HG03469 (cell line): ENCODE results near the gene DOLPP1.

Experiments
- ATAC-seq: cut with Tn5 transposase; IDR thresholded peaks from one replicate; pipeline ENCODE4 v1.9.1; 2021; ENCODE audit warnings: mild to moderate bottlenecking, moderate library complexity, moderate number of reproducible peaks; ENCODE audit not compliant: unreplicated experiment

The DOLPP1 gene

DNA sequence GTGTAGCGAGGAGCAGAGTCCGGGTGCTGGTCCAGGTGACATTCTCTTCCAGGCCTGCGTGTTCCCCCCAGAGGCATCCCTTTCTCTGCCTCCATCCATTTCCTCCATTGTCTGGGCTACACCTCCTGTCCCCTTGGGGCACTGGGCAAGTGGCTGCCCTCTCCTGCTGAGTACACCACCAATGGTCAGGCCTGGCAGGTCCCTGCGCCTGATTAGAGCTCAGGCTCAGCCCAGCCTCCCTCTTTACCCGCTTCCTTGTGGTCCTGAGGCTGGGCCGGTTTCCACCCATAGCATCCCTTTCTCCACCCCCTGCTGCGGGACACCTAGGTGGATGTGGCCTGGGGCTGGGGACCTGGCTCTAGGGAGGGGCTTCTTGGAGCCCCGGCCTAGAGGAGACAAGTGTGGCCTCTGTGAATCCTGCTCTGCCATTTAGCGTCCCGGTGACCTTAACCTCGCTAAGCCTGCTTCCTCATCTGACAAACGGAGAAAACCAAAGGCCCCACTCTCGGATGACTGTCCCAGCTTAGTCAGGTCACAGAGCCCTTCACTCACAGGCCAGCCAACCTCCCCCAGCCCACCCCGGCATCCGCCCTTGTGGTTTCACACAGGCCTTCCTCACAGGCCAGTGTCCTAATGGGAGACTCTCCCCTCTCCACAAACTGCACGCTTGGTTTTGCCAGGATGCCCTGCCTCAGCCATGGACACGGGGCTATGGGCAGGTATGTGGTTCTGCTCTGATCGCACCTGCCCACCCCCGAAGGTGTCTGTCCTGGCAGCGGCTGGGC, 12.9 kb downstream of the DOLPP1 start:
- ATAC-seq = no peak

GRCh38 chr9:129094387-129095169, 13.7 kb downstream of the DOLPP1 start:
- no peak for ATAC-seq

GRCh38 chr9:129095170-129095667, 14.3 kb downstream of the DOLPP1 start:
- ATAC-seq = no peak

DNA sequence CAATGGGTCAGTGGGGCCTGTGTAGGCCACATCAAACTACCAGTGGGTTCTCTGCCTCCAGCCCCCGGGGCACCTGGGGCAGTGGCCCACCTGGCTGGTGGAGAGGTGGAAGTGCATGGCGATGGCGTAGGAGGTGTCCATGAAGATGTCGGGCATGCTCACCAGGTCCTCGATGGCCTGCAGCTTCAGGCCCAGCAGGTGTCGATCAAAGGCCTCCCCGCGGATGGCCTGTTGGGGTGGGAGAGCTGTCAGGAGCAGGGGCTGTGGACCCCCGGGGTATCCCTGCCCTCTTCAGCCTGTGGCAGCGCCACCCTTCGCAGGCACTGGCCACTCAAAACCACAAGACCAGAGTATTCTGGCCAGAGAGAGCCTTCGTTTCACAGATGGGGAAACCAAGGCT, 15.0 kb downstream of the DOLPP1 start:
- no peak for ATAC-seq

DNA sequence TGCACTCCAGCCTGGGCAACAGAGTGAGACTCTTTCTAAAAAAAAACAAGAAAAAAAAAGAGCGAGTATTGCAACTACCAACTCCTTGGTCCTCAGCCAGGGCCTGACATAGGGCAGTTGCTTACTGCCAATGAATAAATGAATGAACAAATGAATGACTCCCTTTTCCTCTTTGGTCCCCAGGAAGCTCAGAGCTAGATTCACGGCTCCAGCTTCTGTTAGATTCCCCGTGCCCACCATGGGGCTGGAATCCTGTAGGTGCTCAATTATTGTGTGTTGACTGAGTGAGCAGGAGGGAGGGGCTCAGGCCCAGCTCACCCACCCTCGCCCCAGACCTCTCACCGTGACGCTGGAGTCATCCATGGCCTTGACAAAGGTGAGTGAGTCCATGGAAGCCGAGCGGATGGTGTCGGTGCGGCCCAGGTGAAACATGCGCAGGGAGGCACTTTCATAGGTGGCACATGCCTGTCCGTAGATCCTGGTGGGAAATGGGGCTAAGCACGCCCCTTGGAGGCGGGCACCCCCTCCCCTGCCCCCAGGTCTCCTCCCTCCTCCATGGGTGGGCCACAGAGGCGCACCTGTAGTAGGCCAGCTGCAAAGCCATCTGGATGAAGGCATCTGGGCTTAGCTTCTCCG, 16.9 kb downstream of the DOLPP1 start:
- ATAC-seq = no peak

GRCh38 chr9:129098328-129098727, 17.4 kb downstream of the DOLPP1 start:
- ATAC-seq = no peak

- no peak for ATAC-seq
Observed at GRCh38 chr9:129100383-129101169, 19.7 kb downstream of the DOLPP1 start.

DNA sequence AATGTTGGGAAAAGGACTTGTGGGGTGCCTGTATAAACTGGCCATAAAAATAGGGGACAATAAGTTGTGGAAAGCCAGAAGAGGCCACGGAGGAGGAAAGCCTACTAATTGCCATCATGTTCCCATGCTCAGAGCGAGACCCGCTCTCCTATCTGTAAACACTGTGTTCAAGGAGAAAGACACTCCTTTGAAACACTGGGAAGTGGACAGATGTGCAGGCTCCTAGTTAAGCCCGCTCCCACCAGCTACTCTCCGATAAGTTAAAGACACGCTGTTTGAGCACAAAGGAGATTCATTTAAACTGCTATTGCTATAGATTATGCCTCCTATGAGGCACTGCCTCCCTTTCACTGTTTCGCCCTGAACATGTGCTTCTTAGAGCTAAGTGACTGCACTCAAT, 20.4 kb downstream of the DOLPP1 start:
- no peak for ATAC-seq

DNA sequence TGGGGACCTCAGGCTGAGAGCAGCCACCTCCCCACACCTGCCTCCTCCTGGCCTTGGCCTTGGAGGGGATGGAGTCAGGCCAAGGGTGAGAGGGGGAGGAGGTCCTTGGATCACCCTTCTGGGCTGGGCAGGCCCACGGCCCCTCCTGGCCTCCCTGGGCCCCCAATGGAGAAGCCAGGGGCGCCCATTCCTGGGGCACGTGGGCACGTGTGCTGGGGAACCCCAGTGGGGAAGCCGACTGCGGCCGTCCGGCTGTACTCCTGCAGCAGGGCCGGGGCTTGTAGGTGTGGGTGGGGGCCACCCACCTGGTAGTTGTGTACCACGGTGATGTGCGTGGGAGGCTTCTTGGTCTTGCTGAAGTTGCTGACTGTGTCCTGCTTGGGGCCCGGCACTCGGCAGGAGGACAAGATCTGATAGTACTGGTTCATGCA, 21.2 kb downstream of the DOLPP1 start:
- no peak for ATAC-seq

DNA sequence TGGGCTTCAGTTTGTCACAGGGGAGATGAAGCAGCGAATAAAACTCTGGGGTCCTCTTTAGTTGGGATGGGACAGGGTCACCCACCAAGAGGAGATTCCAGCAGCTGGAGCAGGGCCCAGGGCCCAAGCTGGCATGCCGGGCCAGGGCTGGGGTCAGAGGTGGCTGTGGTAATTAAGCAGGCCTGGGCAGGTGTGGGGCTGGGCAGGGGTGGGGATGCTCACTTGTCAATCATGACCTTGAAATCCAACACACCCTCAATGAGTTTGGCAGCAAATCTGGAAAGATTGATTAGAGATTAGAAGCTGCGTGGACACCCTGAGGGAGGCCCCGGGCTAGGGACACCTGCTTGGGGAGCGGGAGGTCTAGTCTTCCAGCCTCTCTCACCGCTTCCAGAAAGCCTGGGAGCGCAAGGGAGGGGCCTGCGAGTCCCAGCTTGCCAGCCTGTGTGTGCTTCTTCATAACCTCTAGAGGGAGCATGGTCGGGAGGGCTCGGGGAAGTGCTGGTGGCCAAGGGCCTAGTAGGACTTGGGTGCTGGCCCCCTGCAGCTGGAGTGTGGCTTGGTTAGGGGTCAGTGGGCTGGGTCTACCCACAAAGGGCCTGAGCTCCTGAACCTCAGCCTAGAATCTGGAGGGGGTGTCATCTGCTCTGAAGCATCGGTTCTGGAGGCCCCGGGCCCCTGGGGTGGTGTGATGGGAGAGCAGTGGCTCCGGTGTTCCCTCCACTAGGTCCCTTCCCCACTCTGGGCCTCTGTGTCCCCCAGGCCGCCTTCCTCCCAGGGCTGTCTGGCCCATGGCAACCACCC, 22.1 kb downstream of the DOLPP1 start:
- ATAC-seq = no peak

DNA sequence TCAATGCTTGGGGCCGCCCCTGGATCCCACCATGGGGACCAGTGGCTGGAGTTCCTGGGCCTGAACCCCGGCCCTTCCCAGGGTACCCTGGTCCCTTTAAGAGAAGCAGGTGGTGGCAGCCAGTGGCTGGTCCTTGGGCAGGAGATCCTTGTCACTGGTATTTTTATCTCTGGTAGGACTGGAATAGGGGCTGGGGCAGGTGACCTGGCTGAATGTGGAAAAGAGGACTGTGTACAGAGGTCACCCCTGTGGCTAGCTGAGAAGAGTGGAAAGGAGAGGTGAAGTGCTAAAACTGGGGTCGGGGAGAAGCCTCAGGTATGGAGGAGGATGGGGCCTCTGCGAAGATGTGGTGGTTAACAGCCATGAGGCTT, 22.7 kb downstream of the DOLPP1 start:
- no peak for ATAC-seq

DNA sequence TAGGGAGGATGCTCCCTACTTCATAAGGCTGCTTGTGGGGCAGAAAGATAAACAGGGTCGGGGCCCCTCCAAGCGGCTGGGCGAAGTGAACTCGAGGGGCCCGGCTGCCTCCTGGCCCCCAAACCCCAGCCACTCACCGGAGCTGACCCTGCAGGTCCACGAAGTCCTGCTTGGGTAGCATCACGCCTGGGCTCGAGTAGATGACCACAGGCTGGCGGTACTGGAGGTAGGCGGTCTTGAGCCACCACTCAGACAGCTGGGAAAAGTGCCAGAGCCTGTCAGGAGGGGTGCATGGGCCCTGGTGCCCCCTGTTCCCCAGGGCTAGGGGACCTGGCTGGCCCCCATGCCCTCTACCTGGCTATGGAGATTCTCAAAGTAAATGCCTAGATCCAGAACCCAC, 23.1 kb downstream of the DOLPP1 start:
- ATAC-seq = no peak

DNA sequence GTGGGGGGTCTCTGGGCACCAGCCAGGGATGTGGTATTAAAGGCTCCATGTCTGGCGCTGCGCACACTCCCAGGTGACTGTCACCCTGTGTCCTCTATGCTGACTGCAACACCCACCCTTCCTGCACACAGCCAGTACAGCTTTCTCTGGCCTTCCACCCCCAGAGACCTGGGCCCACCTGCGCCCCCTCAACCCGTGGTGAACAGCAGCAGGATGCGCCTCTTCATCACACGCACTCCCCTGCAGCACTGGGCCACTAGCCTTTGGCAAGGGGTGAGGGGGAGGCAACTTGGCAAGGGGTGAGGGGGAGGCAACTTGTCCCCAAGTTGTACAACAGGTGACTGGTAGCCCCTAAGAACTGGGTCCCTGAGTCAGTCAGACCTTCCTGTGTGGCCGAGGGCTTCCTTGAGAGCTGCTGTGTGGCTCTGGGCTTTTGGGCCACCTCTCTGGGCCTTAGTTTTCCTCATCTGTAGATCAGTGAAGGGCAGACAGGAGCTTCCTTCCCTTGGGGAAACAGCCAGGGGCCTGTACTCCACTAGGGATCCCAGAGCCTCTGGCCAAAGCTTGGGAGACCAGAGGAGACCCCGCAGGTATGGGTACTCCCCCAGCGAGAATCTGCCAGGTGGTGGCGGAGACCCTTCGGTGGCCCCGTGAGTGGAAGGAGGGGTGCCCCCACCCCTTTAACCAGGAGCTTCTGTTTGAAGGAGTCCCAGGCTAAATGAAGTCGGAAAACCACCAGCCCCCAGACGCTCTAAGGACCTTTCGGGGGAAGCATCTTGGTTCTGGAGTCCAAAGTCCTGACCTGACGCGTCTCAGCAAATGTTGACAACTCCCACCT, 25.2 kb downstream of the DOLPP1 start:
- ATAC-seq = no peak

- no peak for ATAC-seq
Observed at GRCh38 chr9:129107651-129108050, 26.7 kb downstream of the DOLPP1 start.

- no peak for ATAC-seq
Observed at GRCh38 chr9:129108083-129108804, 27.3 kb downstream of the DOLPP1 start.

- ATAC-seq = no peak
Observed at GRCh38 chr9:129108805-129109536, 28.1 kb downstream of the DOLPP1 start.

DNA sequence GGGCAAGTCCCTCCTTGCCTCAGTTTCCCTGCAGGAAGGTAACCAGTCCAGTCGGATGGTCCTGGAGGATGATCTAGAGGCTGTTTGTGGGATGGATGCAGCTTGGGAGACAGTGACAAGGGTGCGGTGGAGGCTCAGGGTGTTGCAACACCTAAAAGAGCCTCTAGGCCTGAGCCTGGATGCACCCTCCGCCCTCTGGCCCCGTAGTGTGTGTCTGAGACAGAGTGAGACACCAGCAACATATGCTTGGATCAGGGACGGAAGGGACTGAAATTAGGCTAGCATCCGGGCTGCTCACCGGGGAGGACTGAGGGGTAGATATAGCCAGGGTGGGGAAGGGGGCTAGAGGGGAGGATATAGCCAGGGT, 28.6 kb downstream of the DOLPP1 start:
- no peak for ATAC-seq
